ENCODE results near the gene DYSF.

DNA sequence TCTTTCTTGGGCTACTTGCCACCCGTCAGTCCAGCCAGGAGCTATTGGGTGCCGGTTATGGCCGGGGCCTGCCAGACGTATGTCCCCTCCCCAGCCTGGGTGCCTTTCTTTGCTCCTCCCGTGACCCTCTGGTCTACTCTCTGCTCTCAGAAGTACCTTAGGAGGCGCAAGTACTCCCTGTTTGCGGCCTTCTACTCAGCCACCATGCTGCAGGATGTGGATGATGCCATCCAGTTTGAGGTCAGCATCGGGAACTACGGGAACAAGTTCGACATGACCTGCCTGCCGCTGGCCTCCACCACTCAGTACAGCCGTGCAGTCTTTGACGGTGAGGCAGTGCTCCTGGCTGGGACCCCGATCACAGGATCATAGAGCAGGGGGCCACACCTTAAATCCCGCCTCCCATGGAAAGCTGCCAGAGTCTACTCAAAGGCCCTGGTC is 99.5 kb downstream of the DYSF start:
- TF ChIP-seq, protein P1, sequence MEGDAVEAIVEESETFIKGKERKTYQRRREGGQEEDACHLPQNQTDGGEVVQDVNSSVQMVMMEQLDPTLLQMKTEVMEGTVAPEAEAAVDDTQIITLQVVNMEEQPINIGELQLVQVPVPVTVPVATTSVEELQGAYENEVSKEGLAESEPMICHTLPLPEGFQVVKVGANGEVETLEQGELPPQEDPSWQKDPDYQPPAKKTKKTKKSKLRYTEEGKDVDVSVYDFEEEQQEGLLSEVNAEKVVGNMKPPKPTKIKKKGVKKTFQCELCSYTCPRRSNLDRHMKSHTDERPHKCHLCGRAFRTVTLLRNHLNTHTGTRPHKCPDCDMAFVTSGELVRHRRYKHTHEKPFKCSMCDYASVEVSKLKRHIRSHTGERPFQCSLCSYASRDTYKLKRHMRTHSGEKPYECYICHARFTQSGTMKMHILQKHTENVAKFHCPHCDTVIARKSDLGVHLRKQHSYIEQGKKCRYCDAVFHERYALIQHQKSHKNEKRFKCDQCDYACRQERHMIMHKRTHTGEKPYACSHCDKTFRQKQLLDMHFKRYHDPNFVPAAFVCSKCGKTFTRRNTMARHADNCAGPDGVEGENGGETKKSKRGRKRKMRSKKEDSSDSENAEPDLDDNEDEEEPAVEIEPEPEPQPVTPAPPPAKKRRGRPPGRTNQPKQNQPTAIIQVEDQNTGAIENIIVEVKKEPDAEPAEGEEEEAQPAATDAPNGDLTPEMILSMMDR (IDR thresholded peaks at IDR 0.05): no peak
- TF ChIP-seq POLR2A (IDR thresholded peaks at IDR 0.05): no peak

All from Peyer's patch (tissue), 4 donors.